GM21515 (cell line): ENCODE results near the gene SAPCD2.
"Not testable (repeated sequence)": the region's sequence is repeated elsewhere in the genome, so short reads cannot be mapped to it uniquely, and the experiment has no call there.

Experiments
- ATAC-seq: cut with Tn5 transposase; IDR thresholded peaks from one replicate; pipeline ENCODE4 v1.9.1; 2021; ENCODE audit not compliant: unreplicated experiment

Gene SAPCD2

GRCh38 chr9:137033481-137033880 lies 36.9 kb downstream of the SAPCD2 start:
- ATAC-seq: not testable (repeated sequence)

DNA sequence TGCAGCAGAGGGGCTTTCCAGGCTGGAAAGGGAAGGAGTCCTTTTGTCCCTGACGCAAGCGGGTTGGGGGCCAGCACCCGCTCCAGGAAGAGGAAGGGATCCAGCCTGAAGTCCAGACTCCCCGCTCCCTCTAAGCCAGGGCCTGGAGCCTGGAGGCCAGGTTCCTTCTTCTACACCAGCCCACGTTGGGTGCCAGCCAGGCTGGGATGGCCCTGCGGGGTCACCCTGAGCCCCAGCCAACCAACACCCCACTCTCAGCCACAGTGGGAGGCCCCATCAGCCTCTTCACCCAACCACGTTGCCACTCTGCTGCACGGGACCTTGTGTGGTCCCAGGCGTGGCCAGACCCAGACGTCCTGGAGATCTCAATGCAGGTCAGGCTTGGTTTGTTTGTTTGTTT lies 37.5 kb downstream of the SAPCD2 start:
- ATAC-seq: no peak

DNA sequence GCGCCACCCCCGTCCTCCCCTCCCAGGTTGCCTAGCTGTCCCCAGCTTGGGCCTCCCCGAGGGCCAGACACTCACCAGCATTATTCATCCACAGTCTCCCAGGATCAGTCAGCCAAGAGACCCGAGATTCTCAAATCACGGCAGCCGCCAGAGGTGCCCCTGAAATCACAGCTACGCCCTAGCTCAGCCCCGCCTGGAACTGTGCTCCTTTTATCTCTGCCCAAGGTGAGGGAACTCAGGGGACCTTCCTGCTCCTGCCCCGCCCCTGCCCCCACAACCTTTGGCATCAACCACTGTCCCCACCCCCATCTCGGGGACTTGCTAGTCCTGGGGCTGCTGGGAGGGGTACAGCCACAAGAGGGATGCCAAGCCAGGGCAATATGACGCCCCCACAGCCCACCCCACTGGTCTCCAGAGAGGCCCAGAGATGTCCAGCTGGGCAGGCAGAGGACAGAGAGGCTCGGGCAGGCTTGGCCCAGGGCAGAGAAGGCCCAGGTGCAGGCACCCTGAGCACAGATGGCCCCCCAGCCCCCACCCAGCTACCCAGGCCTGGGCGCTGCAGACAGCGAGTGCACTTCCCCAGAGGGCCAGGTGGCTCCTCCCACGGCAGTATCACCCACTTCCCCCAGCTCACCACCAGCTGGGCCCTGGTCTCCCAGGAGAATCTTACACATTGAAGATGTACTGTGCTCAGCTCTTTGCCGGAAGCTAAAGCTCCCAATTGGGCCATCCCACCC lies 38.3 kb downstream of the SAPCD2 start, which contains the start of gene FUT7:
Gene FUT7, minus strand, starts transcription at position 185 of the 737 bp plus-strand sequence. Its CDS starts 97 bp downstream, at position 88.
- ATAC-seq: no peak

GRCh38 chr9:137030538-137031527 lies 39.5 kb downstream of the SAPCD2 start:
- ATAC-seq: no peak

- no peak for ATAC-seq
Measured at GRCh38 chr9:137030006-137030405, 40.4 kb downstream of the SAPCD2 start.

DNA sequence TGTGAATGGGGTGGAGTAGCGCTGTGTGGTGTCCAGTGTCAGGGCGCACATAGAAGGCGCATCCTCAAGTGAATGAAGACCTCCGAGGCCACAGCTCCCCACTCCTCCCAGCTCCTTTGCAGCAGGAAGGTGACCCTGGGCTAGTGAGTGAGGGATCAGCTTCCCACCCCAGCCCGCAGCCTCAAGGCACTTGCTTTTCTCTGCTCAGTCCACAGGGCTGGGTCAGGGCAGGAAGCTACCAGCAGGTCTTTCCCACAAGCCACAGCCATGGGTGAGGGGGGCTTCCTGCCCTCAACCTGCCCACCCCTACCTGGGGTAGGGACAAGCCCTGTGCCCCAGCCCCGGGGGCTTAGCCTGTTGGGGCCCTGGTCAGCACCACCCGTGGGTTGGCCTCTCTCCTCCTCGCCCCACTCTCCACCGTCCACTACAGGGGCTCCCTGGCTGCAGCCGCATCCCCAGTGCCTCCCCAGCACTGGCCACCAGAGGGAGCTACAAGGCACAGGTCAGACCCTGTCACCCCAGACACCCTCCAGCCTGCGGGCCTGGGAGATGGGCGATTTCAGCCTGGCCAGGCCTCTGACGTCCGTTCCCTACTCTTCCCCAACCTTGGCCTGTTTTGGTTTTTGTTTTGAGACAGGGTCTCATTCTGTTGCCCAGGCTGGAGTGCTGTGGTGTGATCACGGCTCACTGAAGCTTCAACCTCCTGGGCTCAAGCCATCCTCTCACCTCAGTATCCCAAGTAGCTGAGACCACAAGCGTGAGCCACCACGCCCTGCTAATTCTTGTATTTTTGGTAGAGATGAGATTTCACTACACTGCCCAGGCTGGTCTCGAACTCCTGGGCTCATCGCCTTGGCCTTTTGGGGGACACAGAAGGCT lies 41.1 kb downstream of the SAPCD2 start:
- no peak for ATAC-seq

DNA sequence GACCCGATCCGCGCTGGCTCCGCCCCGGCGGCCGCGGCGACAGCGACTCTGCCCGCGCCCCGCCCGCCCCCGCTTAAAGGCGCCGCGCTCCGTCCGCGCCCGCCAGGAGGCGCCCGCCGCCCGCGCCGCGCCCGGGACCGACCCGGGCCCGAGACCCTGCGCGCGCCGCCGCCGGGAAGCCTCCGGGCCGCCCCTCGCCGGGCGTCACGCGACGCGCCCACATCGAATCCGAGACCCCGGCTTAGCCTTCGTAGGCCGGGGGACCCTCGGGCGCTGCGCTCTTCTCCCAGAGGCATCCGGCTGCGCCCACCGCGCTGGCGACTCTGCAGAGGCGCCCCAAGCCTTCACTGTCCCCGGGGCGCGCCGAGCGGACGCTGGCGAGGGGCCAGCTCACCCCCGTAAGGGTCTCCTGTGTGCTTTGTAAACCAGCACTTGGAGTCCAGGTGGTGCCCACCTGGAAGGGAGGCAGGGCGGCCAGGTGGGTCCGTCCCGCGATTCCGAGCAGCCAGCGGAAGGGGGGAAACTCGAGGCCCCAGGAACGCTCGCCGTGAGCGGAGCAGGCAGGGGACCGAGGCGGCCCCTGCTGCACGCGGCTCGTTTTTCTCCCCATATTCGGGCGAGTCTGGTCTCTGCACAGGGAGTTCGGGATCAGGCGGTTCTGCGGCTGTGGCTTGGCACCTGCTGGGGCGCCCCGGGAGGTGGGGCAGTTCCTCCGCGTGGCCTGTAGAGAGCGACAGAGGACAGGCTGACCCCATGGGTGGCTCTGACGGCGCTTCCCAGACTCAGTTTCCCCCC lies 41.9 kb downstream of the SAPCD2 start:
- ATAC-seq: no peak

- no peak for ATAC-seq
Measured at GRCh38 chr9:137027369-137028262, 42.7 kb downstream of the SAPCD2 start, which contains the start of gene ABCA2. Gene ABCA2, minus strand, starts transcription at chr9:137028237. Its CDS starts 97 bp downstream, at chr9:137028140.

DNA sequence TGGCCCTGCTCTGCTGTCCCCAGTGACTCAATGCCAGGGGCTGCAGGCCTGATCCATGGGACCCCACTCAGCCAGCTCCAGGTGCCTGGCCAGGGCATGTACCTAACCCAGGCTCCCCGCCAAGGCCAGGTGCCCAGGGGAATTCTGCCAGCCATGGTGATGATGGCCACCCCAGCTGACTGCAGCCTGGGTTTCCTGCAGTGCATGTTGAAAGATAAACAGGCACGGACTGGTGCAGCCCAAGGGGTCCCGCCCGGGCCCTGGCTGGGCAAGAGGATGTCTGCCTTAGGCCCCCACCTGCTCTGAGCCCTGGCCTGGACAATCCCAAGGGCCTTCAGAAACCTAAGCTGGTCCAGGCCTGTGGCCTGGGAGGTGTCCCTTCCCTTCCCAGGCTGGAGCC lies 43.5 kb downstream of the SAPCD2 start:
- no peak for ATAC-seq

DNA sequence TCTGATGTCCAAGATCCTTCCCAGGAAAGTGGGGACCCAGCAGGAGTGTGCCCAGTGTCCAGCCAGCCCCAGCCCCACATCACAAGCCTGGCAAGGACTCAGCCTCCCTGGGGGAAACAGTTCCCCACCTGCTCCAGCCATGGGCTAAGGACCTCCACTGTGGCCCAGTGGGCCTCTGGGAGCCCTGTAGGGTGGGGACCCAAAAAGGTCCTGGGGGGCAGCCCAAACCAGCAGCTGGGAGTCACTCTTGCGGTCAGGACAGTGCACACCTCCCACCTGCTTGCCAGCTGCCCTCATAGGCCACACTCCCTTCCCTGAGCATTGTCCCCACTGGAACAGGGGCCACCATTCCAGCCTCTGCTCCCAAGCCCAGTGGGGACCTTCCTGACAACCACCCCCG lies 44.0 kb downstream of the SAPCD2 start:
- no peak for ATAC-seq

GRCh38 chr9:137025517-137025966 lies 44.8 kb downstream of the SAPCD2 start:
- no peak for ATAC-seq

DNA sequence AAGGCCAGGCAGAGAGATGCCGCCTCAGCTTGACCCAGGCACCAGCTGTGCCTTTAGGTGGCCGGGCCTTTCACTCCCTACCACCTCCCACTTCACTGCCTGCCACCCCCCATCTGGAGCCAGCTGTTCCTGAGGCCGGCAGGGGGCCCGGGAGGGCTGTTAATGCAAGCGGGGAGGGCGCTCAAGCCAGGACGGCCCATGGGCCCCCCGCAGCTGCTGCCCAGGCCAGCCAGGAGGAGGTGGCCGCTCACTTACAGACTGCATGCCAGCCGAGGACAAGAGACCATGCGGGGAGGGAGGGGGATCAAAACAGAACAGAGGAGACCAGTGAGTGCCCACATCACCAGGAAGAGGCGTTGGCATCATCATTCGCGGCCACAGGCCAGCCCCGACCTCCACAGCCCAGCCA lies 46.8 kb downstream of the SAPCD2 start:
- ATAC-seq: no peak

DNA sequence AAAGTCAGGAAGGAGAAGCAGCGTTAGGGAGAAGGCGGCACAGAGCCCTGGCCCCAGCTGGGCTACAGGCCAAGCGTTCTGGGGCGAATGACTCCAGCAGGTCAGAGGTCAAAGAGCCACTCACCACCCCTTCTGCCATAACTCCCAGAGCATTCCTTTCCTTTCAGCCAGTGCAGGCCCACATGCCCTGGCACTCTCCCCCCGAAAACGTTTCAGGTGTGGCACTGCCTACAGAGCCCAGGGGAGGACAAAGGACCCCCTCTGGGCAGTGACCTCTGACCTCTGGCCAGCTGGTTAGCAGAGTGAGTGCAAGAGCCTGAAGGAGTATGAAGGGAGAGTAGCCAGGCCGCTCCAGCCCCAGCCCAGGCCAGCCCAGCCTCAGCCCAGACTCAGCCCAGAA lies 47.2 kb downstream of the SAPCD2 start:
- ATAC-seq: no peak

- ATAC-seq: no peak
Measured at GRCh38 chr9:137022662-137023008, 47.7 kb downstream of the SAPCD2 start.

GRCh38 chr9:137021979-137022661 lies 48.2 kb downstream of the SAPCD2 start:
- no peak for ATAC-seq

DNA sequence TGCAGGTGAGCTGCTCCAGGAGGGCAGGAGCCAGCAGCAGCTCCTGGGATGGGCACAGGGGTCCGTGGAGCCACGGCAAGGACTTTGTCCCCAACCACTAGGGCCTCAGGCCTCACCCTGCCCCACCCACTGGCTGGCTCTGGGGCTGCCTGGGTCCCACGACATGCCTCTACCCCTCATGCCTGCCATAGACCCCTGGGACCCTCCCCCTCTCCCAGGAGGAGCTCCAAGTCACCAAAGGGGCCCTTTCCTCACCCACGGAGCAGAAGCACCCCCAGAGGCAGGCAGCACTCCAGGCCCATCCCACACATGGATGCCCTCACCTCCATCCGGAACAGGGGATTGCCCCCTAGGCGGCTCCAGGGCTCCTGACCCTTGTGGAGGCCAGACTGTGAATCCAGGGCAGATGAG lies 48.8 kb downstream of the SAPCD2 start:
- ATAC-seq: no peak

- no peak for ATAC-seq
Measured at GRCh38 chr9:137020771-137021567, 49.4 kb downstream of the SAPCD2 start.
